Measurements from ENCODE around the gene FAM229B.
A peak's percentile ranks its signal among the peaks of the same experiment; 100 is the strongest.

Gene FAM229B

DNA sequence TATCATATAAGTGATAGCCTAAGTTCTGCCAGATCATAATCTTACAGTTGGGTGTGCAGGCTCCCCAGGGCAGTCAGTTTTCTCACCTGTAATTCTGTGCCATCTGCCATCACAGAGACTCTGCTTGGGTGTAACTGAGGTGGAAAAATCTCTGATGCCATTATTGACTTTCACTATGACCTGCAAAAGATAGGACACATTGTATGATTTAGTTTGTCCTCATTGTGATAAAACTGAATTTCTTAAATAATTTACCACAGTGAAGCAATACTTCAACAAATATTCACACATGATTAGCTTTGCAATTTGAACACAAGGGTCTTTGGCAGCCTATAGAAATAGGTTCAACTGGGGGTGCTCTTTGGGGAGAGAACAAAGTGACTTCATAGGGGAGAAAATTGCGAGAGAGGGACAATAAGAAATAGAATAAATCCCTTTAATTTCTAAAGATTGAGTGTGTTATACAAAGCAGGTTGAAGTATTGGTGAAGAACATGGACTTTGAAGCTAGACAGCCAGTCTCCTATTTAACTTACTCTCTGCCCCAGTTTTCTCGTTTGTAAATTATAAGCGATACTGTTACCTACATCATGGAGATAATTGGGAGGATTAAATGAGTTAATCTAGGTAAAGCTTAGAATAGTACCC lies 27.3 kb downstream of the FAM229B start:
- no peaks in the 10 kb centered on the region for H3K36me3 ChIP-seq (ENCODE audit: control insufficient read depth, insufficient read depth, low read length)

GRCh38 chr6:112116221-112116620 lies 28.8 kb downstream of the FAM229B start:
- Histone ChIP-seq H2BK5ac (ENCODE audit: low read length) (no peak overlapping the region), H3K79me1 (ENCODE audit: low read length) (no peaks in the 10 kb centered on the region), H3K79me2 (ENCODE audit: control insufficient read depth, insufficient read depth, low read length) (no peaks in the 10 kb centered on the region), H3K4me3 (ENCODE audit: low read length) (no peak overlapping the region), H3K27ac (ENCODE audit: low read depth, low read length) (no peak overlapping the region), H3K27me3 (ENCODE audit: insufficient read depth, low read length, poor library complexity) (no peaks in the 10 kb centered on the region), H3K4me2 (ENCODE audit: low read length) (no peak overlapping the region), H2BK15ac (replicated peaks; ENCODE audit: low read depth) (no peak overlapping the region), H3K4me1 (ENCODE audit: control insufficient read depth, low read depth, low read length) (no peaks in the 10 kb centered on the region), H3K18ac (ENCODE audit: low read length) (no peak overlapping the region), H3K56ac (ENCODE audit: low read length) (no peak overlapping the region), H3K36me3 (ENCODE audit: control insufficient read depth, insufficient read depth, low read length) (no peaks in the 10 kb centered on the region), H3K23ac (ENCODE audit: low read length) (no peak overlapping the region), H2BK120ac (ENCODE audit: low read depth, low read length) (no peak overlapping the region), H2AK5ac (ENCODE audit: low read length) (no peak overlapping the region), H3K4ac (ENCODE audit: low read depth, low read length) (no peak overlapping the region), H4K8ac (ENCODE audit: low read depth, low read length) (no peak overlapping the region), H4K5ac (ENCODE audit: low read length) (no peak overlapping the region), H3K9ac (ENCODE audit: low read length) (no peak overlapping the region)
- peak; percentile 24 for DNase-seq
- WGBS (ENCODE audit: extremely low coverage, insufficient coverage, low lambda C conversion rate), result no CpG with 5 or more reads among the region's 1 CpG

More for the DNA sequence above, 27.3 kb downstream of the FAM229B start:
- Histone ChIP-seq H2AK5ac (ENCODE audit: low read length) (no peak overlapping the region), H3K56ac (ENCODE audit: low read length) (no peak overlapping the region), H3K27ac (ENCODE audit: low read depth, low read length) (no peak overlapping the region), H4K5ac (ENCODE audit: low read length) (no peak overlapping the region), H3K27me3 (ENCODE audit: insufficient read depth, low read length, poor library complexity) (no peaks in the 10 kb centered on the region), H2BK120ac (ENCODE audit: low read depth, low read length) (no peak overlapping the region), H3K4me3 (ENCODE audit: low read length) (no peak overlapping the region), H3K79me2 (ENCODE audit: control insufficient read depth, insufficient read depth, low read length) (no peaks in the 10 kb centered on the region), H3K4me1 (ENCODE audit: control insufficient read depth, low read depth, low read length) (no peaks in the 10 kb centered on the region), H3K9ac (ENCODE audit: low read length) (no peak overlapping the region), H3K79me1 (ENCODE audit: low read length) (no peaks in the 10 kb centered on the region), H3K4ac (ENCODE audit: low read depth, low read length) (no peak overlapping the region), H4K8ac (ENCODE audit: low read depth, low read length) (no peak overlapping the region), H2BK5ac (ENCODE audit: low read length) (no peak overlapping the region), H3K23ac (ENCODE audit: low read length) (no peak overlapping the region), H3K18ac (ENCODE audit: low read length) (no peak overlapping the region), H2BK15ac (replicated peaks; ENCODE audit: low read depth) (no peak overlapping the region), H3K4me2 (ENCODE audit: low read length) (no peak overlapping the region)
- no CpG with 5 or more reads among the region's 3 CpGs for WGBS (ENCODE audit: extremely low coverage, insufficient coverage, low lambda C conversion rate)
- no peak for DNase-seq

DNA sequence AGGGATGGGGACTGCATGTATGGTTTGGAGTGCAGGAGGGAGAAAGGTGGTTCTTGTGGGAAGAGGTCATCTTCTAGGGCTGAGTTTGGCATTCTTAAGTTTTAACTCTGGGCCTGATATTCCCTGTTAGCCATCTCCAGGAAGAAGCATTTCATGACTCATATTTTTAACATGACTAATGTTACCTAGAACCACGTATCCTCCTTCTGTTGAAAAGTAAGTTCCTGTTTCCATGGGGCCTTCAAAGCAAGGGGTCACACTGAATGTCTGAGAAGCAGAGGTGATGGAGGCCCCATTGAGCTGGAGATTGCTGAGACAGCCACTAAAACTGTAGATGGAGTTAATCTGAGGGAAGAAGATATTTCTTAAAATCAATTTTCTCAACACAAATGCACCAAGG lies 30.2 kb downstream of the FAM229B start:
- H4K8ac ChIP-seq (ENCODE audit: low read depth, low read length), result no peak overlapping the region
- H3K4me1 ChIP-seq (ENCODE audit: control insufficient read depth, low read depth, low read length), result no peaks in the 10 kb centered on the region
- H2BK15ac ChIP-seq (replicated peaks; ENCODE audit: low read depth), result no peak overlapping the region
- H3K18ac ChIP-seq (ENCODE audit: low read length), result no peak overlapping the region
- H3K4me2 ChIP-seq (ENCODE audit: low read length), result no peak overlapping the region
- H3K27me3 ChIP-seq (ENCODE audit: insufficient read depth, low read length, poor library complexity), result no peaks in the 10 kb centered on the region
- no peak for DNase-seq
- no peak overlapping the region for H2AK5ac ChIP-seq (ENCODE audit: low read length)
- H2BK5ac ChIP-seq (ENCODE audit: low read length), result no peak overlapping the region
- H3K4ac ChIP-seq (ENCODE audit: low read depth, low read length), result no peak overlapping the region
- no peak overlapping the region for H3K4me3 ChIP-seq (ENCODE audit: low read length)
- H4K5ac ChIP-seq (ENCODE audit: low read length), result no peak overlapping the region
- WGBS (ENCODE audit: extremely low coverage, insufficient coverage, low lambda C conversion rate), result no CpG with 5 or more reads among the region's 1 CpG
- H3K36me3 ChIP-seq (ENCODE audit: control insufficient read depth, insufficient read depth, low read length), result no peaks in the 10 kb centered on the region
- H3K23ac ChIP-seq (ENCODE audit: low read length), result no peak overlapping the region
- no peak overlapping the region for H3K56ac ChIP-seq (ENCODE audit: low read length)
- no peak overlapping the region for H3K9ac ChIP-seq (ENCODE audit: low read length)
- H3K27ac ChIP-seq (ENCODE audit: low read depth, low read length), result no peak overlapping the region
- H3K79me1 ChIP-seq (ENCODE audit: low read length), result no peaks in the 10 kb centered on the region
- H3K79me2 ChIP-seq (ENCODE audit: control insufficient read depth, insufficient read depth, low read length), result no peaks in the 10 kb centered on the region
- no peak overlapping the region for H2BK120ac ChIP-seq (ENCODE audit: low read depth, low read length)

DNA sequence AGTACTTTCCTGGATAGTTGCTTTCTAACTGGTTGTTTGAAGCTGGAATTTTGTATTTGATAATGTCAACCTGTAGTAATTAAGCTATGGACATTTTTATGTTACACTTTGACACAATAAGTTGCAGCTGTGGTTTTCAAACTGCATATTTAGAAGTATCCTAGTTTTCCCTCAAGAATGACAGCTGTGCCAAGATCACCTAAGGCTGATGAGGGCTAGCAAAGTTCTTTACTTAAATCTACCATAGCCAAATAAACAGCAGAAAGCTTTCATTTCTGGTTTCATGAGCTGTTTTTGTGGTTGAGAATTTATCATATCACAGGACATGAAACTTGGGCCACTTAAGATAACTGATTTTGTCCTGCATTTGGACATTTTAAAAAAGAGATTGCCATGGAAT lies 30.6 kb downstream of the FAM229B start:
- Histone ChIP-seq H3K4me2 (ENCODE audit: low read length) (no peak overlapping the region), H3K4me1 (ENCODE audit: control insufficient read depth, low read depth, low read length) (no peaks in the 10 kb centered on the region), H3K56ac (ENCODE audit: low read length) (no peak overlapping the region), H2AK5ac (ENCODE audit: low read length) (no peak overlapping the region), H2BK120ac (ENCODE audit: low read depth, low read length) (no peak overlapping the region), H2BK15ac (replicated peaks; ENCODE audit: low read depth) (no peak overlapping the region), H4K5ac (ENCODE audit: low read length) (no peak overlapping the region), H3K4ac (ENCODE audit: low read depth, low read length) (no peak overlapping the region), H3K79me1 (ENCODE audit: low read length) (no peaks in the 10 kb centered on the region), H3K18ac (ENCODE audit: low read length) (no peak overlapping the region), H3K36me3 (ENCODE audit: control insufficient read depth, insufficient read depth, low read length) (no peaks in the 10 kb centered on the region), H3K79me2 (ENCODE audit: control insufficient read depth, insufficient read depth, low read length) (no peaks in the 10 kb centered on the region), H4K8ac (ENCODE audit: low read depth, low read length) (no peak overlapping the region), H3K4me3 (ENCODE audit: low read length) (no peak overlapping the region), H3K23ac (ENCODE audit: low read length) (no peak overlapping the region), H3K27ac (ENCODE audit: low read depth, low read length) (no peak overlapping the region), H3K27me3 (ENCODE audit: insufficient read depth, low read length, poor library complexity) (no peaks in the 10 kb centered on the region), H2BK5ac (ENCODE audit: low read length) (no peak overlapping the region), H3K9ac (ENCODE audit: low read length) (no peak overlapping the region)
- no peak for DNase-seq

- no peak overlapping the region for H3K9ac ChIP-seq (ENCODE audit: low read length)
Observed at GRCh38 chr6:112122756-112123155, 35.4 kb downstream of the FAM229B start.

GRCh38 chr6:112123982-112124381 lies 36.6 kb downstream of the FAM229B start:
- Histone ChIP-seq H4K5ac (ENCODE audit: low read length) (no peak overlapping the region), H3K18ac (ENCODE audit: low read length) (no peak overlapping the region), H3K27me3 (ENCODE audit: insufficient read depth, low read length, poor library complexity) (no peaks in the 10 kb centered on the region), H3K56ac (ENCODE audit: low read length) (no peak overlapping the region), H2AK5ac (ENCODE audit: low read length) (no peak overlapping the region), H3K27ac (ENCODE audit: low read depth, low read length) (no peak overlapping the region), H3K4me1 (ENCODE audit: control insufficient read depth, low read depth, low read length) (no peaks in the 10 kb centered on the region), H3K4me3 (ENCODE audit: low read length) (no peak overlapping the region), H2BK15ac (replicated peaks; ENCODE audit: low read depth) (no peak overlapping the region), H3K9ac (ENCODE audit: low read length) (no peak overlapping the region), H2BK5ac (ENCODE audit: low read length) (no peak overlapping the region), H3K79me2 (ENCODE audit: control insufficient read depth, insufficient read depth, low read length) (no peaks in the 10 kb centered on the region), H2BK120ac (ENCODE audit: low read depth, low read length) (no peak overlapping the region), H3K23ac (ENCODE audit: low read length) (no peak overlapping the region), H4K8ac (ENCODE audit: low read depth, low read length) (no peak overlapping the region), H3K4ac (ENCODE audit: low read depth, low read length) (no peak overlapping the region), H3K36me3 (ENCODE audit: control insufficient read depth, insufficient read depth, low read length) (no peaks in the 10 kb centered on the region), H3K79me1 (ENCODE audit: low read length) (no peaks in the 10 kb centered on the region), H3K4me2 (ENCODE audit: low read length) (no peak overlapping the region)
- DNase-seq, result no peak
- no CpG with 5 or more reads among the region's 1 CpG for WGBS (ENCODE audit: extremely low coverage, insufficient coverage, low lambda C conversion rate)

More at GRCh38 chr6:112122756-112123155, 35.4 kb downstream of the FAM229B start:
- Histone ChIP-seq H3K18ac (ENCODE audit: low read length) (no peak overlapping the region), H2BK120ac (ENCODE audit: low read depth, low read length) (no peak overlapping the region), H3K4me2 (ENCODE audit: low read length) (no peak overlapping the region), H3K27ac (ENCODE audit: low read depth, low read length) (no peak overlapping the region), H4K8ac (ENCODE audit: low read depth, low read length) (no peak overlapping the region), H3K4ac (ENCODE audit: low read depth, low read length) (no peak overlapping the region), H2BK15ac (replicated peaks; ENCODE audit: low read depth) (no peak overlapping the region), H3K56ac (ENCODE audit: low read length) (no peak overlapping the region), H3K4me1 (ENCODE audit: control insufficient read depth, low read depth, low read length) (no peaks in the 10 kb centered on the region), H3K23ac (ENCODE audit: low read length) (no peak overlapping the region), H3K36me3 (ENCODE audit: control insufficient read depth, insufficient read depth, low read length) (no peaks in the 10 kb centered on the region), H2BK5ac (ENCODE audit: low read length) (no peak overlapping the region), H4K5ac (ENCODE audit: low read length) (no peak overlapping the region), H3K27me3 (ENCODE audit: insufficient read depth, low read length, poor library complexity) (no peaks in the 10 kb centered on the region), H3K79me1 (ENCODE audit: low read length) (no peaks in the 10 kb centered on the region), H2AK5ac (ENCODE audit: low read length) (no peak overlapping the region), H3K79me2 (ENCODE audit: control insufficient read depth, insufficient read depth, low read length) (no peaks in the 10 kb centered on the region), H3K4me3 (ENCODE audit: low read length) (no peak overlapping the region)
- no CpG with 5 or more reads among the region's 2 CpGs for WGBS (ENCODE audit: extremely low coverage, insufficient coverage, low lambda C conversion rate)
- DNase-seq, result no peak
